Ovary (tissue), 9 donors: ENCODE measurements around the gene VPS52. TPM values are rescaled to one million over a fixed set of nuclear protein-coding genes. Genes with fewer than 3 reads are reported as not detected.

Experiments used
- DNase-seq, 5 donors: peaks; one replicate each; pipeline ENCODE4 v3.0.0-alpha.2; 2019 to 2020
- H3K27ac ChIP-seq, 2 donors: fragments of 200-600 bp; one replicate each; pipeline versions ENCODE4 v1.5.1 to v1.8.0; 2019 to 2022
- H3K27me3 ChIP-seq: fragments of 200-600 bp; one replicate; pipeline ENCODE4 v1.8.0; 2022
- H3K36me3 ChIP-seq: fragments of 200-600 bp; sonication (generic); one replicate; pipeline ENCODE4 v1.5.1; 2019
- H3K4me1 ChIP-seq: one replicate; pipeline ENCODE4 v1.8.1; 2013; ENCODE audit warnings: mild to moderate bottlenecking, moderate library complexity; ENCODE audit not compliant: insufficient read depth
- H3K4me3 ChIP-seq: fragments of 200-600 bp; sonication (generic); one replicate; pipeline ENCODE4 v1.5.1; 2017
- H3K9me3 ChIP-seq, 2 donors: fragments of 200-600 bp in 1 of 2; sonication (generic) in 1 of 2; one replicate each; pipeline versions ENCODE4 v1.5.1 to v1.8.1; 2013 to 2019; ENCODE audit warnings: mild to moderate bottlenecking in 1 of 2, moderate library complexity in 1 of 2
- EP300 ChIP-seq: sonication (generic); formaldehyde crosslinking; IDR thresholded peaks from one replicate; pipeline ENCODE4 v1.6.1; 2017; ENCODE audit warnings: antibody characterized with exemption
- POLR2A ChIP-seq: fragments of 450-650 bp; IDR thresholded peaks from one replicate; pipeline ENCODE4 v1.6.1; 2017; ENCODE audit warnings: antibody characterized with exemption, mild to moderate bottlenecking, moderate library complexity
- WGBS, 3 donors: extraction: QIAGEN DNeasy Blood & Tissue Kit in 1 of 3; methylation state at CpG; one replicate each; pipeline versions ENCODE4 v1.1.5 to v1.1.7; 2013 to 2017; 5-methylcytosine and 5-hydroxymethylcytosine counted together
- intact Hi-C, 4 donors: fragments of 100-400 bp; cut with DNase I; formaldehyde crosslinking; loops; one replicate each; pipeline versions ENCODE4 v1.11.0 to v1.15.1; 2022 to 2023
- polyA plus RNA-seq, 2 donors: library from polyadenylated mRNA; stranded (reverse); fragments of 200-250 nt in 1 of 2; fragments of 350-450 nt in 1 of 2; fragmentation: Illumina TruSeq in 1 of 2; extraction: RNeasy Lipid Tissue Mini Kit (QIAGEN cat#74804) in 1 of 2; gene quantifications; one replicate each; pipeline ENCODE4 v1.2.3, GENCODE V29; 2013 to 2014
- total RNA-seq, 7 donors: library from RNA; depleted of rRNA in 2 of 7; stranded (reverse); fragments of >200 nt in 2 of 7; fragmentation: NEBNext Ultra II Directional in 3 of 7; extraction: Animal tissue kit (Norgen Biotek cat#: 25700) in 3 of 7; gene quantifications; one replicate each; pipeline versions ENCODE4 v1.1.0 to v1.2.4, GENCODE V29; 2016 to 2023
- TF ChIP-seq, protein P1 (sequence below), 3 donors: fragments of 450-650 bp in 2 of 3; fragments of 200-600 bp in 1 of 3; IDR thresholded peaks; one replicate each; pipeline versions ENCODE4 v1.5.1 to v1.8.0; 2016 to 2022; ENCODE audit warnings: antibody characterized with exemption in 3 of 3, mild to moderate bottlenecking in 1 of 3
- donor health status: DM: no; HTN: no; CAD: no; lungs with moderate emphysema.
- donor health status: DM: no; HTN: no; CAD: no.
- donor health status: Bipolar disorder and iron deficiency.
- donor health status: DM: yes; HTN: yes; CAD: no.
- donor health status: DM: no; HTN: no; CAD: no.
- donor health status: DM: yes; HTN: yes; CAD: no.

The VPS52 gene
- total and polyA plus RNA-seq, 9 donors, result 24.0 to 56.7 (median 45.2) TPM

DNA sequence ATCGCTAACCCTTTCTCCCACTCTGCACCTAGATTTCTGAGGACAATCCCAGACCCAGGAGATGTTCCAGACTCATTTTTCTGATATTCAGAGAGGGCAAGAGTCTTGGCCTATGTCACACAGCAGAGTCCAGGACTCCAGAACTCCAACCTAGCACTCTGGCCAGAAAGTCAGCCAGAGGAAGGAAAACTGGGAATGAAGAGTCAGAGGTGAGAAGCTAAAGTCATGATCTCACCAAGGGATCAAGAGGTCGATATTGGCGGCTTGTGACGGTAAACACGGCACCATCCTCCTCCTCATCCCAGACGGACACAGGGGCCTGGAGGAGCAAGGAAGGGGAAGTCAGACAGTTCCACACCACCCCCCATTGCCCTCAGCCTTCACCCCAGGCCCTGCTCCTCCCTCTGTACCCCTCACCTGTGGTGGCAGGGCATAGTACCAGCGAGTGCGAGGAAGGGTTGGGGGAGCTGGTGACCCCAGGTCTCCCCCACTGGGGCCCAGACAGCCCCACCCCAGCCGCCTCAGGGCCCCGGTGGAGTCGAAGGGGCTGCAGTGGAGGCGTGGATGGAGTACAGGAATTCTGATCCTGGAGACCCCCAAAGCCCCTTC lies 25.2 kb upstream of the VPS52 start:
- intact Hi-C loops, result loop anchor here in 1 of 4 donors (10.0 kb wide), 1 partner anchor 118 kb away; the partner anchor contains the start of genes CUTA and PHF1
- H3K27ac ChIP-seq, result peak overlapping the region in 1 of 2 donors; percentile 96
- H3K4me1 ChIP-seq, result peaks cover 9% of the 10 kb centered on the region
- no peaks in the 10 kb centered on the region for H3K27me3 ChIP-seq
- WGBS, 3 donors, result 70 to 75% (median 74%) methylated on average over 12 of the region's 12 CpGs
- DNase-seq, result peak in 1 of 5 donors; percentile 33
- no peaks in the 10 kb centered on the region for H3K36me3 ChIP-seq
- peak overlapping the region; percentile 69 for H3K4me3 ChIP-seq
- H3K9me3 ChIP-seq, result no peaks in the 10 kb centered on the region
- TF ChIP-seq POLR2A (no peak), EP300 (no peak)
- TF ChIP-seq, protein P1, sequence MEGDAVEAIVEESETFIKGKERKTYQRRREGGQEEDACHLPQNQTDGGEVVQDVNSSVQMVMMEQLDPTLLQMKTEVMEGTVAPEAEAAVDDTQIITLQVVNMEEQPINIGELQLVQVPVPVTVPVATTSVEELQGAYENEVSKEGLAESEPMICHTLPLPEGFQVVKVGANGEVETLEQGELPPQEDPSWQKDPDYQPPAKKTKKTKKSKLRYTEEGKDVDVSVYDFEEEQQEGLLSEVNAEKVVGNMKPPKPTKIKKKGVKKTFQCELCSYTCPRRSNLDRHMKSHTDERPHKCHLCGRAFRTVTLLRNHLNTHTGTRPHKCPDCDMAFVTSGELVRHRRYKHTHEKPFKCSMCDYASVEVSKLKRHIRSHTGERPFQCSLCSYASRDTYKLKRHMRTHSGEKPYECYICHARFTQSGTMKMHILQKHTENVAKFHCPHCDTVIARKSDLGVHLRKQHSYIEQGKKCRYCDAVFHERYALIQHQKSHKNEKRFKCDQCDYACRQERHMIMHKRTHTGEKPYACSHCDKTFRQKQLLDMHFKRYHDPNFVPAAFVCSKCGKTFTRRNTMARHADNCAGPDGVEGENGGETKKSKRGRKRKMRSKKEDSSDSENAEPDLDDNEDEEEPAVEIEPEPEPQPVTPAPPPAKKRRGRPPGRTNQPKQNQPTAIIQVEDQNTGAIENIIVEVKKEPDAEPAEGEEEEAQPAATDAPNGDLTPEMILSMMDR (IDR thresholded peaks at IDR 0.05), result no peak

DNA sequence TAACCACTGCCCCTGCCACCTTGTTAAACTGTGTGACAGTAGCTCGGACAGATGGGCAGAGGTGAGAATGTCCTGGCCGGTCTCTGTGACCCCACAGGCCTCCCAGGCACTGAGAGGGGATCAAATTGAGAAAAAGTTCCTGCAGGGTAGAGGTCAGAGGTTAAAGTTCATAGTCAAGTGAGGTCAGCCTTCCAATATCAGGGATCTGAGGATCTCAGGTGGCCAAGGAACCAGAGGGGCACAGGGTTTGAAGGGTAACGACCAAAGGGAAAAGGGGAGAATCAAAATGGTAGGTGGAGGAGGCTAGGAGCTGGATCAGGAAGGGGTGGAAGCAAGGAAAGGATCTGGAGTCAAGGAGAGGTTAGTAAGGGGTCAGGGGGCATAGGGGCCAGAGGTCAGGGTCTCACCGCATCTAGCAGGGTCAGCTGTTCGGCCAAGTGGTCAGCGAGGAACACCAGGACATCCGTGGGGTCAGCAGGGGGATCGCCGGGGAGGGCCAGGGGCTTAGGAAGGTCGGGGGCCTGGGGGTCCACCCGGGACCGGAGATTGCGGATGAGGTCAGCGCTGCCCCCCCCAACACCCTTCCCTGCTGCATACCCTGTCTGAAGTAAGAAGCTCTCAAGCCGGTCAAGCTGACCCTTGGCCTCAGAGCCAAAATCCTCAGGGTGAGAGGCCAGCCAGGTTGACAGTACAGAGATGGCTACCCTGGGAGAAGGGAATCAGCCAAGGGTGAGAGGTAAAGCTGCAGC lies 24.1 kb upstream of the VPS52 start:
- DNase-seq, result peak in 2 of 5 donors; percentile 39 to 48
- Histone ChIP-seq H3K4me3 (no peak overlapping the region), H3K9me3 (no peaks in the 10 kb centered on the region), H3K4me1 (peaks cover 9% of the 10 kb centered on the region), H3K36me3 (no peaks in the 10 kb centered on the region), H3K27me3 (no peaks in the 10 kb centered on the region), H3K27ac (no peak overlapping the region)
- intact Hi-C loops, result loop anchor here in 1 of 4 donors (10.0 kb wide), 1 partner anchor 119 kb away; the partner anchor contains the start of genes CUTA and PHF1
- no peak for TF ChIP-seq POLR2A
- TF ChIP-seq, protein P1 (IDR thresholded peaks at IDR 0.05), result no peak
- no peak for TF ChIP-seq EP300
- WGBS, 3 donors, result 74 to 84% (median 76%) methylated on average over 15 of the region's 15 CpGs

DNA sequence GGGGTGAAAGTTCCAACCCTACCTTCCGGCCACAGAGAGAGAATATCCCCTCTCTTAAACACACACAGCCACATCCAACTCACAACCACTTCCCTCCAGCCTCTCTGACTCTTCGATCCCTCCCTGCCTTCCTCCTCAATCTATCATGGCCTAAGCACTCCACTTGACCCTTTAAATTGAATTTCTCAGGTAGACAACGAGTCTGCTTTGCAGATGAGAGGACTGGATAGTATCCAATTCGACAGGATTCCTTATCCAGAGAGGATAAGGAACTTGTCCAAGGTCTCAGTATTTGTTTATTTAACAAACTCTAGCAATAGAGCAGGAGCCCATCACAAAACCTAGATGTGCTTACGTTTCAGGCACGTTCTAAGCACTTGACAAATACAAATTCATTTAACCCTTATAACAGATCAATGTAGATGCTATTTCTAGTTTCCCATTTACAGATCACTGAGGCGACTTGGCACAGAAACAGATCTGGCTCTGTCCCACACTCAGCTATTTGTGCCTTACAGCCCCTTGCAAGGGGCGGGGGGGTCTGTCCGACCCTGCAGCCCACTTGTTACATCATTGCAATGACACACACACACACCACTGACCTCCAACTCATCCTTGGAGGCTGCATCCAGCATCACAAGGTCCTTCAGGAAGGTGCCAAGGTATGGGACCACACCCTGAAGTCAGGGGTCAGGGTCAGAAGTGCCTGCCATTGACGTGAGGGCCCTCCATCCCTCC lies 22.6 kb upstream of the VPS52 start:
- H3K27ac ChIP-seq, result no peak overlapping the region
- no peaks in the 10 kb centered on the region for H3K36me3 ChIP-seq
- TF ChIP-seq POLR2A, result no peak
- no peak for TF ChIP-seq EP300
- TF ChIP-seq, protein P1 (IDR thresholded peaks at IDR 0.05), result no peak
- no peak overlapping the region for H3K4me3 ChIP-seq
- H3K4me1 ChIP-seq, result peaks cover 6% of the 10 kb centered on the region
- intact Hi-C loops, result loop anchor here in 1 of 4 donors (10.0 kb wide), 1 partner anchor 121 kb away; the partner anchor contains the start of genes CUTA and PHF1
- 50 to 62% (median 56%) methylated on average over 10 of the region's 10 CpGs for WGBS, 3 donors
- no peaks in the 10 kb centered on the region for H3K9me3 ChIP-seq
- peak in 1 of 5 donors; percentile 19 for DNase-seq
- no peaks in the 10 kb centered on the region for H3K27me3 ChIP-seq

- DNase-seq, result no peak
- H3K4me1 ChIP-seq, result peaks cover 10% of the 10 kb centered on the region
- no peak overlapping the region for H3K4me3 ChIP-seq
- H3K27ac ChIP-seq, result no peak overlapping the region
- no peaks in the 10 kb centered on the region for H3K9me3 ChIP-seq
- intact Hi-C loops, result loop anchor here in 1 of 4 donors (10.0 kb wide), 1 partner anchor 122 kb away; the partner anchor contains the start of genes CUTA and PHF1
- WGBS, 3 donors, result 74 to 82% (median 80%) methylated on average over 16 of the region's 16 CpGs
- TF ChIP-seq POLR2A (no peak), EP300 (no peak)
- TF ChIP-seq, protein P1 (IDR thresholded peaks at IDR 0.05), result no peak
- H3K27me3 ChIP-seq, result no peaks in the 10 kb centered on the region
- no peaks in the 10 kb centered on the region for H3K36me3 ChIP-seq
Observed at GRCh38 chr6:33292996-33293682, 21.5 kb upstream of the VPS52 start.
